A673 (cell line): Measurements from ENCODE around the gene WNT8A. TPM values are rescaled to one million over a fixed set of nuclear protein-coding genes. Genes with fewer than 3 reads are reported as not detected.
"Not testable (repeated sequence)": the region's sequence is repeated elsewhere in the genome, so short reads cannot be mapped to it uniquely, and the experiment has no call there.

Experiments used
- BruUV-seq: library from RNA; stranded (reverse); fragments of 400-500 nt; replicated peaks from 2 replicates; lab custom pipeline; 2021; lab: Mats Ljungman, UMichigan
- CTCF ChIA-PET: fragments of 300-600 bp; sonication (Branson Sonifier 250); formaldehyde crosslinking; loops from one replicate; lab custom pipeline; 2022; ENCODE audit warnings: antibody characterized with exemption; lab: Charles Lee
- POLR2A ChIA-PET: fragments of 300-600 bp; sonication (Branson Sonifier 250); formaldehyde crosslinking; loops from one replicate; lab custom pipeline; 2022; ENCODE audit warnings: antibody characterized with exemption; ENCODE audit not compliant: low non-redundant PET; lab: Charles Lee
- DNase-seq: peaks from one replicate; pipeline ENCODE4 v3.0.0-alpha.2; 2015; ENCODE audit warnings: low spot score
- H3K27ac ChIP-seq: fragments of 200-600 bp; sonication (generic); 2 replicates; pipeline ENCODE4 v1.5.1; 2016; ENCODE audit warnings: mixed run types, low read depth, mild to moderate bottlenecking, mixed read lengths, antibody characterized with exemption, low read length; ENCODE audit not compliant: poor library complexity, severe bottlenecking
- H3K27me3 ChIP-seq: fragments of 200-600 bp; sonication (generic); replicated peaks from 2 replicates; pipeline ENCODE4 v1.6.1; 2017; ENCODE audit warnings: mixed run types, low read depth, mild to moderate bottlenecking, mixed read lengths, antibody characterized with exemption, low read length; ENCODE audit not compliant: insufficient read depth, poor library complexity
- H3K36me3 ChIP-seq: fragments of 200-600 bp; sonication (generic); 2 replicates; pipeline ENCODE4 v1.6.1; 2016; ENCODE audit warnings: mixed run types, mild to moderate bottlenecking, mixed read lengths, antibody characterized with exemption, low read length; ENCODE audit not compliant: insufficient read depth, poor library complexity, severe bottlenecking
- H3K4me1 ChIP-seq: fragments of 200-600 bp; sonication (generic); 2 replicates; pipeline ENCODE4 v1.6.1; 2017; ENCODE audit warnings: mixed run types, mild to moderate bottlenecking, mixed read lengths, antibody characterized with exemption, low read length; ENCODE audit not compliant: insufficient read depth, poor library complexity, severe bottlenecking
- H3K4me3 ChIP-seq: fragments of 200-600 bp; sonication (generic); 2 replicates; pipeline ENCODE4 v1.5.1; 2016; ENCODE audit warnings: low read depth, mixed run types, mild to moderate bottlenecking, mixed read lengths, low read length; ENCODE audit not compliant: poor library complexity, severe bottlenecking
- H3K9me3 ChIP-seq: fragments of 200-600 bp; sonication (generic); 2 replicates; pipeline ENCODE4 v1.6.1; 2016; ENCODE audit warnings: mixed run types, low read depth, mild to moderate bottlenecking, mixed read lengths, antibody characterized with exemption, low read length; ENCODE audit not compliant: poor library complexity, severe bottlenecking
- EZH2 ChIP-seq: fragments of 200-600 bp; sonication (generic); IDR thresholded peaks from 2 replicates; pipeline ENCODE4 v1.6.1; 2017; ENCODE audit warnings: borderline replicate concordance, low read depth, mild to moderate bottlenecking, mixed read lengths, antibody characterized with exemption, low read length; ENCODE audit not compliant: poor library complexity, severe bottlenecking
- intact Hi-C: fragments of 100-400 bp; cut with micrococcal nuclease; formaldehyde crosslinking; loops from one replicate; pipeline ENCODE4 v1.10.0; 2022; ENCODE audit not compliant: unreplicated experiment
- total RNA-seq: library from RNA; stranded (reverse); gene quantifications from 2 replicates; pipeline ENCODE4 v1.2.3, GENCODE V29; 2021
- TF ChIP-seq, protein P1 (sequence below): fragments of 300-800, 200-600 bp; sonication (generic); conservative IDR thresholded peaks from 2 replicates; pipeline ENCODE4 v1.5.1; 2017; ENCODE audit warnings: low read depth, mild to moderate bottlenecking, antibody characterized with exemption, low read length, moderate library complexity, mixed read lengths

The WNT8A gene
- total RNA-seq, 1 experiment from 2014 or later, result not detected

GRCh38 chr5:138051441-138052296, 32.2 kb upstream of the WNT8A start:
- ChIA-PET POLR2A (no interaction called here), CTCF (no interaction called here)
- Histone ChIP-seq H3K27ac (no peak overlapping the region), H3K9me3 (no peaks in the 10 kb centered on the region), H3K4me3 (no peak overlapping the region), H3K36me3 (no peaks in the 10 kb centered on the region), H3K27me3 (no peaks in the 10 kb centered on the region), H3K4me1 (no peaks in the 10 kb centered on the region)
- TF ChIP-seq, protein P1, sequence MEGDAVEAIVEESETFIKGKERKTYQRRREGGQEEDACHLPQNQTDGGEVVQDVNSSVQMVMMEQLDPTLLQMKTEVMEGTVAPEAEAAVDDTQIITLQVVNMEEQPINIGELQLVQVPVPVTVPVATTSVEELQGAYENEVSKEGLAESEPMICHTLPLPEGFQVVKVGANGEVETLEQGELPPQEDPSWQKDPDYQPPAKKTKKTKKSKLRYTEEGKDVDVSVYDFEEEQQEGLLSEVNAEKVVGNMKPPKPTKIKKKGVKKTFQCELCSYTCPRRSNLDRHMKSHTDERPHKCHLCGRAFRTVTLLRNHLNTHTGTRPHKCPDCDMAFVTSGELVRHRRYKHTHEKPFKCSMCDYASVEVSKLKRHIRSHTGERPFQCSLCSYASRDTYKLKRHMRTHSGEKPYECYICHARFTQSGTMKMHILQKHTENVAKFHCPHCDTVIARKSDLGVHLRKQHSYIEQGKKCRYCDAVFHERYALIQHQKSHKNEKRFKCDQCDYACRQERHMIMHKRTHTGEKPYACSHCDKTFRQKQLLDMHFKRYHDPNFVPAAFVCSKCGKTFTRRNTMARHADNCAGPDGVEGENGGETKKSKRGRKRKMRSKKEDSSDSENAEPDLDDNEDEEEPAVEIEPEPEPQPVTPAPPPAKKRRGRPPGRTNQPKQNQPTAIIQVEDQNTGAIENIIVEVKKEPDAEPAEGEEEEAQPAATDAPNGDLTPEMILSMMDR, result no peak
- no peak for TF ChIP-seq EZH2
- no peak for DNase-seq
- BruUV-seq, result no TSS peak
- intact Hi-C loops, result no loop called here

- CTCF ChIA-PET, DNase-seq, H3K4me3 ChIP-seq, POLR2A ChIA-PET, BruUV-seq, H3K36me3 ChIP-seq, H3K27me3 ChIP-seq, H3K4me1 ChIP-seq, H3K27ac ChIP-seq, H3K9me3 ChIP-seq, intact Hi-C loops: not testable (repeated sequence)
Measured at GRCh38 chr5:138052718-138053117, 31.1 kb upstream of the WNT8A start.

DNA sequence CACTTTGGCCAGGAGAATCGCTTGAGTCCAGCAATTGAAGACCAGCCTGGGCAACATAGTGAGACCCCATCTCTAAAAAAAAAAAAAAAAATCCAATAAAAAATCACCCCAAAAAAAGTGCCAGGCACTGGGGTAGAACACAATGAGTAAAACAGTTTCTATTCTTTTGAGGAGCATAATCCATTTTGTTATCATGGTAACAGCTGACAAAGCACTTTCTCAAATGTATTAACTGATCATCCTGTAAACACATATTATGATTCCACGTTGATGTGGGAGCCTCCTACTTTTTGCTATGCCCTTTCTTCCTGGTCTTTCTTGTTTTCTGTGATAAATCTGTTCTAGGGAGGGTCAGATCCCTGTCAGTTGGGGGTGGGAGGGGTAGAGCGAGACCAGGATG, 30.3 kb upstream of the WNT8A start:
- Histone ChIP-seq H3K27me3 (no peaks in the 10 kb centered on the region), H3K4me1 (no peaks in the 10 kb centered on the region), H3K9me3 (no peaks in the 10 kb centered on the region), H3K4me3 (no peak overlapping the region), H3K27ac (no peak overlapping the region), H3K36me3 (no peaks in the 10 kb centered on the region)
- TF ChIP-seq, protein P1, result no peak
- TF ChIP-seq EZH2, result no peak
- ChIA-PET POLR2A (no interaction called here), CTCF (no interaction called here)
- BruUV-seq, result no TSS peak
- intact Hi-C loops, result no loop called here
- DNase-seq, result no peak
